Endothelial cell of umbilical vein (primary cell): ENCODE measurements around the gene KCNJ3. TPM values are rescaled to one million over a fixed set of nuclear protein-coding genes. Genes with fewer than 3 reads are reported as not detected.

Experiments
- BruUV-seq: library from RNA; stranded (reverse); fragments of 400-500 nt; replicated peaks from 2 replicates; lab custom pipeline; 2021; lab: Mats Ljungman, UMichigan
- CTCF ChIA-PET: fragments of 300-600, 350-600 bp; sonication (Branson Sonifier 250); formaldehyde crosslinking; loops from one replicate; lab custom pipeline; 2021; ENCODE audit warnings: antibody characterized with exemption, inconsistent platforms; lab: Charles Lee
- POLR2A ChIA-PET: fragments of 300-600, 350-600 bp; sonication (Branson Sonifier 250); formaldehyde crosslinking; loops from one replicate; lab custom pipeline; 2021; ENCODE audit warnings: antibody characterized with exemption, inconsistent platforms; lab: Charles Lee
- DNase-seq: peaks from one replicate; pipeline ENCODE4 v3.0.0-alpha.2; 2011; ENCODE audit warnings: low read depth, low spot score
- FAIRE-seq: peaks from 2 replicates; lab custom pipeline; 2011; peaks lifted over from hg19 to GRCh38; lab: Jason Lieb, UNC
- H2AFZ ChIP-seq: 2 replicates; pipeline ENCODE4 v1.6.0; 2012; ENCODE audit warnings: low read depth, low read length, control low read depth, inconsistent platforms
- H3K27ac ChIP-seq: 2 replicates; pipeline ENCODE4 v1.5.1; 2011; ENCODE audit warnings: low read depth, mild to moderate bottlenecking, control low read depth, low read length, moderate library complexity; ENCODE audit not compliant: insufficient read depth
- H3K27me3 ChIP-seq, 2 experiments: 2 replicates each; pipeline versions ENCODE4 v1.6.0 to v1.6.1; 2011; ENCODE audit warnings: low read length in 2 of 2, mixed read lengths in 1 of 2; ENCODE audit not compliant: control insufficient read depth in 2 of 2, insufficient read depth in 2 of 2
- H3K36me3 ChIP-seq, 2 experiments: 2 replicates in 1 of 2; 3 replicates in 1 of 2; pipeline ENCODE4 v1.5.1; 2011; ENCODE audit warnings: low read length in 2 of 2, mild to moderate bottlenecking in 1 of 2, moderate library complexity in 1 of 2; ENCODE audit not compliant: control insufficient read depth in 2 of 2, insufficient read depth in 2 of 2; ENCODE audit errors: extremely low read depth in 1 of 2
- H3K4me1 ChIP-seq: 3 replicates; pipeline ENCODE4 v1.5.1; 2011; ENCODE audit warnings: mild to moderate bottlenecking, low read length; ENCODE audit not compliant: control insufficient read depth, insufficient read depth; ENCODE audit errors: extremely low read depth
- H3K4me2 ChIP-seq: 2 replicates; pipeline ENCODE4 v1.6.1; 2011; ENCODE audit warnings: low read length, control low read depth, mixed read lengths; ENCODE audit not compliant: insufficient read depth
- H3K4me3 ChIP-seq, 3 experiments: fragments of 200-600 bp in 1 of 3; sonication (generic), shearing (Covaris generic) in 1 of 3; replicated peaks in 1 of 3; 2 replicates each; pipeline ENCODE4 v1.5.1; 2011 to 2016; ENCODE audit warnings: control low read depth in 3 of 3, low read length in 3 of 3, mild to moderate bottlenecking in 2 of 3, inconsistent platforms in 1 of 3, low read depth in 1 of 3, moderate library complexity in 1 of 3; ENCODE audit not compliant: insufficient read depth in 1 of 3
- H3K79me2 ChIP-seq: 2 replicates; pipeline ENCODE4 v1.6.0; 2012; ENCODE audit warnings: low read length, inconsistent platforms; ENCODE audit not compliant: control insufficient read depth, insufficient read depth
- H3K9ac ChIP-seq: replicated peaks from 2 replicates; pipeline ENCODE3; 2011; ENCODE audit warnings: low read length, control low read depth; ENCODE audit not compliant: insufficient read depth; ENCODE audit errors: extremely low read depth
- H3K9me1 ChIP-seq: replicated peaks from 3 replicates; pipeline ENCODE4 v1.6.0; 2011; ENCODE audit warnings: mild to moderate bottlenecking, low read length; ENCODE audit not compliant: control insufficient read depth, insufficient read depth; ENCODE audit errors: extremely low read depth
- H3K9me3 ChIP-seq: replicated peaks from 2 replicates; pipeline ENCODE4 v1.5.1; 2012; ENCODE audit warnings: low read length, inconsistent platforms; ENCODE audit not compliant: control insufficient read depth, insufficient read depth
- H4K20me1 ChIP-seq: replicated peaks from 2 replicates; pipeline ENCODE3; 2011; ENCODE audit warnings: mild to moderate bottlenecking, low read length; ENCODE audit not compliant: control insufficient read depth, insufficient read depth; ENCODE audit errors: extremely low read depth
- CTCF ChIP-seq, 2 donors: IDR thresholded peaks; 1 replicate in 1 of 2; 2 replicates in 1 of 2; pipeline ENCODE4 v1.5.1; 2011; ENCODE audit warnings: low read length in 2 of 2, mild to moderate bottlenecking in 2 of 2, moderate library complexity in 2 of 2, control low read depth in 1 of 2, inconsistent platforms in 1 of 2, low read depth in 1 of 2; ENCODE audit not compliant: insufficient read depth in 1 of 2; ENCODE audit errors: extremely low read depth in 1 of 2
- EZH2 ChIP-seq: IDR thresholded peaks from 2 replicates; pipeline ENCODE4 v1.6.1; 2012; ENCODE audit warnings: borderline replicate concordance, low read depth, mild to moderate bottlenecking, moderate library complexity, low read length, inconsistent platforms; ENCODE audit not compliant: severe bottlenecking
- FOS ChIP-seq: IDR thresholded peaks from 2 replicates; pipeline ENCODE4 v1.6.1; 2011; ENCODE audit warnings: mild to moderate bottlenecking, low read length, moderate library complexity, borderline replicate concordance; ENCODE audit not compliant: insufficient read depth
- GATA2 ChIP-seq: IDR thresholded peaks from 2 replicates; pipeline ENCODE4 v1.7.0; 2011; ENCODE audit warnings: low read depth, mild to moderate bottlenecking, moderate library complexity, mixed read lengths, low read length; ENCODE audit not compliant: insufficient read length, insufficient read depth
- JUN ChIP-seq: IDR thresholded peaks from 2 replicates; pipeline ENCODE4 v1.6.1; 2011; ENCODE audit warnings: borderline replicate concordance, low read depth; ENCODE audit not compliant: insufficient read length, insufficient read depth
- MAX ChIP-seq: IDR thresholded peaks from 2 replicates; pipeline ENCODE4 v1.6.1; 2011; ENCODE audit not compliant: insufficient read depth, insufficient read length
- MYC ChIP-seq: IDR thresholded peaks from one replicate; pipeline ENCODE4 v1.6.1; 2011; ENCODE audit warnings: mild to moderate bottlenecking, low read depth, low read length
- POLR2A ChIP-seq: IDR thresholded peaks from 2 replicates; pipeline ENCODE4 v1.6.1; 2012; ENCODE audit warnings: low read depth, mild to moderate bottlenecking, control low read depth, low read length
- POLR2AphosphoS5 ChIP-seq: IDR thresholded peaks from 2 replicates; pipeline ENCODE4 v1.6.1; 2012; ENCODE audit warnings: low read depth, mild to moderate bottlenecking, control low read depth, low read length, moderate library complexity; ENCODE audit not compliant: insufficient read depth
- dilution Hi-C: fragments of 300-500 bp; cut with MboI; formaldehyde crosslinking; loops from one replicate; pipeline ENCODE4 v1.15.0; 2019; ENCODE audit warnings: low sequenced_read_pairs; ENCODE audit not compliant: extremely low pct_ligation_motif_present
- intact Hi-C: fragments of 100-400 bp; cut with micrococcal nuclease; formaldehyde crosslinking; loops from one replicate; pipeline ENCODE4 v1.10.0; 2022
- polyA plus RNA-seq, 4 experiments: library from polyadenylated mRNA; depleted of rRNA in 3 of 4; stranded (reverse) in 3 of 4; unstranded in 1 of 4; fragments of >200 nt; gene quantifications; 2 replicates each; pipeline versions ENCODE4 v1.2.1 to v1.2.3, GENCODE V29; 2011 to 2012; ENCODE audit warnings: missing spikeins in 1 of 4
- total RNA-seq: library from RNA; stranded (reverse); gene quantifications from 2 replicates; pipeline ENCODE4 v1.2.3, GENCODE V29; 2021

KCNJ3 gene
- total and polyA plus RNA-seq, 2 donors (not counting 3 experiments of a cell fraction or from before 2014, with no cell fraction given) = not detected

DNA sequence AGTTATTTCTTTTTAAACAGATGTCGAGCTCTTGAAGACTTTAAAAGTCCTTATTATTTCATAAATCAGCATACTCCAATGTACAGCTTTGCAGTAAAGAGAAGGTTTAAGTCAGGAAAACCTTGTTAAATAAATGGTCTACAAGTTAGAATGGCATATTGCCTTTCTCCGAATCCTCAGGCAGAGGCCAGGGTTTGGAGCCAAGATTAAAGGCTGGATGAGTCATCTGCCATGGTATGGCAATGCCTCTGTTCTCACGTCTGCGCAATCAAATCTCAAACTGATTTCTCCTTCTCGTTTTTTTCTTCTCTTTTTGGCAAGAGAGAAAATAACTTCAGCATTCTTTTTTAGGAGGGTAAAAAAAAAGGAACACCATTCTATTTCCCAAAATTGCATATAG, 5.6 kb upstream of the KCNJ3 start:
- TF ChIP-seq JUN (peak; percentile 11), MAX (no peak), FOS (no peak), POLR2A (no peak), POLR2AphosphoS5 (no peak)
- no peaks in the 10 kb centered on the region for H3K9me3 ChIP-seq
- no peak overlapping the region for H2AFZ ChIP-seq
- FAIRE-seq (no peak), DNase-seq (no peak)
- intact Hi-C loops (no loop called here), dilution Hi-C loops (no loop called here)
- no peaks in the 10 kb centered on the region for H3K79me2 ChIP-seq
- H3K27me3 ChIP-seq = peaks cover 6 to 10% of the 10 kb centered on the region in 2 experiments
- ChIA-PET POLR2A (no interaction called here), CTCF (no interaction called here)
- H3K4me1 ChIP-seq = no peaks in the 10 kb centered on the region
- no TSS peak for BruUV-seq
- no peak overlapping the region for H3K9ac ChIP-seq
- H3K27ac ChIP-seq = no peak overlapping the region
- no peak overlapping the region for H3K4me2 ChIP-seq
- no peaks in the 10 kb centered on the region for H4K20me1 ChIP-seq
- H3K36me3 ChIP-seq = no peaks in the 10 kb centered on the region
- H3K9me1 ChIP-seq = no peaks in the 10 kb centered on the region
- H3K4me3 ChIP-seq = no peak overlapping the region

DNA sequence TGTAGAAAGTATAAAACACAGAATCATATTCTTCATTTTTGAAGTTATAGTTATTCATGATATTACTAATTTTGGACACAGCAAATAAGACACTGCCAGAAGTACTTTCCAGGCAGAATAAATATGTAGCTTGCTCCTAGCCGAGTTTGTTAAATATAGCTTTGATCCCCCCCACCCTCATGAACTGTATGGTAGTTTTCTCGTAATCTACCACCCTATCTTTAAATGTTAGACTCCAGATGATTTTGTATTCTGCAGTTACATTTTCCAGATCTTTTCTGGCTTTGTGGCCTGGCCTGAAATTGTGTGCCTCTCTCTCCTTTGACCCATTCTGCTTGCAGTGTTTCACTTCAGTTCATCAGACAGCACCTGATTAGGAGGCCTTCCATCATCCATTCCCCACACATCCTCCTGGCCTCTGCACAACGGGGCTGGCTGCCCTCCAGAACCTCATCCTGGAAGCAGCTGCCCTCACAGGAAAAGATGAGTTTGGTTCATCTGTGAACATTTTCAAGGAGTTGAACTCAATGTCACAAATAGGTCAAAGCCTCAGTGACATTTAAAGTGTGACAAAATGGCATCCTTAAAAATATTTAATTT, 4.7 kb upstream of the KCNJ3 start:
- Histone ChIP-seq H3K4me1 (no peaks in the 10 kb centered on the region), H3K36me3 (no peaks in the 10 kb centered on the region), H3K4me3 (no peak overlapping the region), H4K20me1 (no peaks in the 10 kb centered on the region), H3K9me3 (no peaks in the 10 kb centered on the region), H3K27ac (no peak overlapping the region), H3K4me2 (no peak overlapping the region), H2AFZ (no peak overlapping the region), H3K27me3 (peaks cover 9 to 13% of the 10 kb centered on the region in 2 experiments), H3K79me2 (no peaks in the 10 kb centered on the region), H3K9ac (no peak overlapping the region), H3K9me1 (no peaks in the 10 kb centered on the region)
- dilution Hi-C loops = no loop called here
- intact Hi-C loops = no loop called here
- CTCF ChIA-PET = no interaction called here
- FAIRE-seq = no peak
- DNase-seq = no peak
- POLR2A ChIA-PET = no interaction called here
- BruUV-seq = no TSS peak
- TF ChIP-seq MAX (no peak), FOS (no peak), CTCF (IDR thresholded peaks at IDR 0.05; ENCODE audit: extremely low read depth in 1 of 2, insufficient read depth in 1 of 2, low read depth in 1 of 2, low read length in 2 of 2) (no peak), EZH2 (no peak), GATA2 (no peak), POLR2A (no peak), POLR2AphosphoS5 (no peak), JUN (no peak), MYC (no peak)
